HFF-Myc (cell line): Measurements from ENCODE around the gene ANO8.

Experiments
- DNase-seq: peaks from one replicate; pipeline ENCODE4 v3.0.0-alpha.2; 2011; ENCODE audit warnings: low read depth; ENCODE audit errors: extremely low read depth
- H3K4me3 ChIP-seq: replicated peaks from 2 replicates; pipeline ENCODE4 v1.5.1; 2011; ENCODE audit warnings: low read depth, mild to moderate bottlenecking, control low read depth, low read length
- CTCF ChIP-seq: IDR thresholded peaks from 2 replicates; pipeline ENCODE4 v1.5.1; 2012; ENCODE audit warnings: mild to moderate bottlenecking, low read depth, low read length, control low read depth; ENCODE audit errors: missing control alignments

ANO8 gene

GRCh38 chr19:17338433-17339078 is 3.9 kb upstream of the ANO8 start:
- H3K4me3 ChIP-seq = peak overlapping the region; percentile 66
- DNase-seq = no peak
- no peak for TF ChIP-seq CTCF

- DNase-seq = no peak
- H3K4me3 ChIP-seq = peak overlapping the region; percentile 66
- no peak for TF ChIP-seq CTCF
These were observed 3.2 kb upstream of the ANO8 start for GRCh38 chr19:17337675-17338432.

GRCh38 chr19:17336872-17337674 is 2.4 kb upstream of the ANO8 start, which contains the start of gene GTPBP3:
TSS of gene GTPBP3 (plus strand) at chr19:17337553. CDS start at chr19:17337612, 59 bp downstream.
- peak; percentile 96 for DNase-seq
- H3K4me3 ChIP-seq = peak within 1 kb of the TSS; percentile 66
- no peak for TF ChIP-seq CTCF

- TF ChIP-seq CTCF = no peak
- no peak overlapping the region for H3K4me3 ChIP-seq
- no peak for DNase-seq
These were observed 920 bp upstream of the ANO8 start for GRCh38 chr19:17335575-17335974.

- peak; percentile 37 for DNase-seq
- no peak for TF ChIP-seq CTCF
- H3K4me3 ChIP-seq = peak overlapping the region; percentile 69
These were observed 843 bp downstream of the ANO8 start for GRCh38 chr19:17333611-17334413.
